ENCODE measurements around the gene ARMC6. TPM values are rescaled to one million over a fixed set of nuclear protein-coding genes. Genes with fewer than 3 reads are reported as not detected.
A peak's percentile ranks its signal among the peaks of the same experiment; 100 is the strongest.

Gene ARMC6
- total RNA-seq, 1 donor: 5.9 TPM

GRCh38 chr19:19034204-19034624, 811 bp downstream of the ARMC6 start:
- H3K9me3 ChIP-seq (ENCODE audit: low read depth, low read length): no peaks in the 10 kb centered on the region
- H3K4me1 ChIP-seq (ENCODE audit: insufficient read depth, low read length): peaks cover 35% of the 10 kb centered on the region
- H3K27me3 ChIP-seq (ENCODE audit: insufficient read depth, low read length): no peaks in the 10 kb centered on the region
- peak overlapping the region; percentile 81 for H3K4me3 ChIP-seq (ENCODE audit: low read length)

- Histone ChIP-seq H3K4me3 (ENCODE audit: low read length) (no peak overlapping the region), H3K9me3 (ENCODE audit: low read depth, low read length) (no peaks in the 10 kb centered on the region), H3K4me1 (ENCODE audit: insufficient read depth, low read length) (peaks cover 24% of the 10 kb centered on the region), H3K27me3 (ENCODE audit: insufficient read depth, low read length) (no peaks in the 10 kb centered on the region)
These were observed 6.5 kb downstream of the ARMC6 start for GRCh38 chr19:19039901-19040300.

- H3K27me3 ChIP-seq (ENCODE audit: insufficient read depth, low read length): no peaks in the 10 kb centered on the region
- peaks cover 20% of the 10 kb centered on the region for H3K4me1 ChIP-seq (ENCODE audit: insufficient read depth, low read length)
- no peaks in the 10 kb centered on the region for H3K9me3 ChIP-seq (ENCODE audit: low read depth, low read length)
- no peak overlapping the region for H3K4me3 ChIP-seq (ENCODE audit: low read length)
These were observed 7.0 kb downstream of the ARMC6 start for GRCh38 chr19:19040417-19040816.

GRCh38 chr19:19042732-19043280, 9.4 kb downstream of the ARMC6 start:
- no peaks in the 10 kb centered on the region for H3K9me3 ChIP-seq (ENCODE audit: low read depth, low read length)
- peaks cover 19% of the 10 kb centered on the region for H3K4me1 ChIP-seq (ENCODE audit: insufficient read depth, low read length)
- no peak overlapping the region for H3K4me3 ChIP-seq (ENCODE audit: low read length)
- H3K27me3 ChIP-seq (ENCODE audit: insufficient read depth, low read length): no peaks in the 10 kb centered on the region

- peaks cover 19% of the 10 kb centered on the region for H3K4me1 ChIP-seq (ENCODE audit: insufficient read depth, low read length)
- H3K27me3 ChIP-seq (ENCODE audit: insufficient read depth, low read length): no peaks in the 10 kb centered on the region
- no peaks in the 10 kb centered on the region for H3K9me3 ChIP-seq (ENCODE audit: low read depth, low read length)
- H3K4me3 ChIP-seq (ENCODE audit: low read length): no peak overlapping the region
These were observed 10.1 kb downstream of the ARMC6 start for GRCh38 chr19:19043481-19043880.

GRCh38 chr19:19043881-19044280, 10.5 kb downstream of the ARMC6 start:
- Histone ChIP-seq H3K27me3 (ENCODE audit: insufficient read depth, low read length) (no peaks in the 10 kb centered on the region), H3K9me3 (ENCODE audit: low read depth, low read length) (no peaks in the 10 kb centered on the region), H3K4me1 (ENCODE audit: insufficient read depth, low read length) (peaks cover 19% of the 10 kb centered on the region), H3K4me3 (ENCODE audit: low read length) (no peak overlapping the region)

GRCh38 chr19:19049406-19049805, 16.0 kb downstream of the ARMC6 start:
- no peaks in the 10 kb centered on the region for H3K4me1 ChIP-seq (ENCODE audit: insufficient read depth, low read length)
- H3K27me3 ChIP-seq (ENCODE audit: insufficient read depth, low read length): no peaks in the 10 kb centered on the region
- no peaks in the 10 kb centered on the region for H3K9me3 ChIP-seq (ENCODE audit: low read depth, low read length)
- H3K4me3 ChIP-seq (ENCODE audit: low read length): no peak overlapping the region

- no peaks in the 10 kb centered on the region for H3K9me3 ChIP-seq (ENCODE audit: low read depth, low read length)
- no peaks in the 10 kb centered on the region for H3K27me3 ChIP-seq (ENCODE audit: insufficient read depth, low read length)
- H3K4me3 ChIP-seq (ENCODE audit: low read length): no peak overlapping the region
- no peaks in the 10 kb centered on the region for H3K4me1 ChIP-seq (ENCODE audit: insufficient read depth, low read length)
These were observed 16.7 kb downstream of the ARMC6 start for GRCh38 chr19:19050104-19050503.

GRCh38 chr19:19050731-19051130, 17.3 kb downstream of the ARMC6 start:
- Histone ChIP-seq H3K4me1 (ENCODE audit: insufficient read depth, low read length) (no peaks in the 10 kb centered on the region), H3K27me3 (ENCODE audit: insufficient read depth, low read length) (no peaks in the 10 kb centered on the region), H3K4me3 (ENCODE audit: low read length) (no peak overlapping the region), H3K9me3 (ENCODE audit: low read depth, low read length) (no peaks in the 10 kb centered on the region)

- no peak overlapping the region for H3K4me3 ChIP-seq (ENCODE audit: low read length)
- no peaks in the 10 kb centered on the region for H3K4me1 ChIP-seq (ENCODE audit: insufficient read depth, low read length)
- H3K27me3 ChIP-seq (ENCODE audit: insufficient read depth, low read length): no peaks in the 10 kb centered on the region
- no peaks in the 10 kb centered on the region for H3K9me3 ChIP-seq (ENCODE audit: low read depth, low read length)
These were observed 18.2 kb downstream of the ARMC6 start for GRCh38 chr19:19051478-19052213.

- Histone ChIP-seq H3K4me3 (ENCODE audit: low read length) (no peak overlapping the region), H3K9me3 (ENCODE audit: low read depth, low read length) (no peaks in the 10 kb centered on the region), H3K4me1 (ENCODE audit: insufficient read depth, low read length) (no peaks in the 10 kb centered on the region), H3K27me3 (ENCODE audit: insufficient read depth, low read length) (no peaks in the 10 kb centered on the region)
These were observed 19.5 kb downstream of the ARMC6 start for GRCh38 chr19:19052921-19053320.

GRCh38 chr19:19053508-19054314, 20.3 kb downstream of the ARMC6 start:
- Histone ChIP-seq H3K9me3 (ENCODE audit: low read depth, low read length) (no peaks in the 10 kb centered on the region), H3K27me3 (ENCODE audit: insufficient read depth, low read length) (no peaks in the 10 kb centered on the region), H3K4me1 (ENCODE audit: insufficient read depth, low read length) (no peaks in the 10 kb centered on the region), H3K4me3 (ENCODE audit: low read length) (no peak overlapping the region)

GRCh38 chr19:19054315-19054938, 21.0 kb downstream of the ARMC6 start:
- H3K9me3 ChIP-seq (ENCODE audit: low read depth, low read length): no peaks in the 10 kb centered on the region
- H3K4me3 ChIP-seq (ENCODE audit: low read length): no peak overlapping the region
- no peaks in the 10 kb centered on the region for H3K4me1 ChIP-seq (ENCODE audit: insufficient read depth, low read length)
- H3K27me3 ChIP-seq (ENCODE audit: insufficient read depth, low read length): no peaks in the 10 kb centered on the region

- H3K27me3 ChIP-seq (ENCODE audit: insufficient read depth, low read length): no peaks in the 10 kb centered on the region
- H3K4me3 ChIP-seq (ENCODE audit: low read length): no peak overlapping the region
- H3K4me1 ChIP-seq (ENCODE audit: insufficient read depth, low read length): no peaks in the 10 kb centered on the region
- H3K9me3 ChIP-seq (ENCODE audit: low read depth, low read length): no peaks in the 10 kb centered on the region
These were observed 21.6 kb downstream of the ARMC6 start for GRCh38 chr19:19054939-19055440.

- no peaks in the 10 kb centered on the region for H3K4me1 ChIP-seq (ENCODE audit: insufficient read depth, low read length)
- H3K4me3 ChIP-seq (ENCODE audit: low read length): no peak overlapping the region
- H3K9me3 ChIP-seq (ENCODE audit: low read depth, low read length): no peaks in the 10 kb centered on the region
- H3K27me3 ChIP-seq (ENCODE audit: insufficient read depth, low read length): no peaks in the 10 kb centered on the region
These were observed 22.3 kb downstream of the ARMC6 start for GRCh38 chr19:19055701-19056100.
